WI38 (cell line): ENCODE data around the gene CD68.
A peak's percentile ranks its signal among the peaks of the same experiment; 100 is the strongest.

Experiments
- H3K4me3 ChIP-seq: 2 replicates; pipeline ENCODE4 v1.5.1; 2011; ENCODE audit warnings: low read depth, mild to moderate bottlenecking, control low read depth, low read length
- TF ChIP-seq, protein P1 (sequence below): IDR thresholded peaks from 2 replicates; pipeline ENCODE4 v1.5.1; 2012; ENCODE audit warnings: low read depth, mild to moderate bottlenecking, control low read depth, low read length

Gene CD68

DNA sequence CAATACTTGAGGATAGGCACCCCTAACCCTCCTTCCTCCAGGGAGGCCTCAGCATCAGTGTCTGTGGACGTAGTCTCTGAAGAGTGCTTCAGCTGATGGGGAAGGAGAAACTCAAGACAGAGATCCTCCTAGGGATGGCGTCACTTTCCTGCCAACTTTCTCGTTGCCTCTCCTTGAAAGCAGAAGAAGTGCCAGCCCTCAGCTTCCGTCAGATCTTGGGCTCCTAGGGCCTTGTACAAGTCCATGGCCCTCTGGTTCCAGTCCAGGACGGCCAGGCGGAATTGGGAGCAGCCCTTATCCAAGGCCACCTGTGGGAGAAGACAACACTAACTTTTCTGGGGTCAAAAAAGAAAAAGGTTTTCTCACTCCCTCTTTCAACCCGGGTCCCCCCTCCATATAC lies 46.9 kb downstream of the CD68 start:
- TF ChIP-seq, protein P1, sequence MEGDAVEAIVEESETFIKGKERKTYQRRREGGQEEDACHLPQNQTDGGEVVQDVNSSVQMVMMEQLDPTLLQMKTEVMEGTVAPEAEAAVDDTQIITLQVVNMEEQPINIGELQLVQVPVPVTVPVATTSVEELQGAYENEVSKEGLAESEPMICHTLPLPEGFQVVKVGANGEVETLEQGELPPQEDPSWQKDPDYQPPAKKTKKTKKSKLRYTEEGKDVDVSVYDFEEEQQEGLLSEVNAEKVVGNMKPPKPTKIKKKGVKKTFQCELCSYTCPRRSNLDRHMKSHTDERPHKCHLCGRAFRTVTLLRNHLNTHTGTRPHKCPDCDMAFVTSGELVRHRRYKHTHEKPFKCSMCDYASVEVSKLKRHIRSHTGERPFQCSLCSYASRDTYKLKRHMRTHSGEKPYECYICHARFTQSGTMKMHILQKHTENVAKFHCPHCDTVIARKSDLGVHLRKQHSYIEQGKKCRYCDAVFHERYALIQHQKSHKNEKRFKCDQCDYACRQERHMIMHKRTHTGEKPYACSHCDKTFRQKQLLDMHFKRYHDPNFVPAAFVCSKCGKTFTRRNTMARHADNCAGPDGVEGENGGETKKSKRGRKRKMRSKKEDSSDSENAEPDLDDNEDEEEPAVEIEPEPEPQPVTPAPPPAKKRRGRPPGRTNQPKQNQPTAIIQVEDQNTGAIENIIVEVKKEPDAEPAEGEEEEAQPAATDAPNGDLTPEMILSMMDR: no peak
- no peak overlapping the region; the same call in 1 of the 2 replicates for H3K4me3 ChIP-seq

DNA sequence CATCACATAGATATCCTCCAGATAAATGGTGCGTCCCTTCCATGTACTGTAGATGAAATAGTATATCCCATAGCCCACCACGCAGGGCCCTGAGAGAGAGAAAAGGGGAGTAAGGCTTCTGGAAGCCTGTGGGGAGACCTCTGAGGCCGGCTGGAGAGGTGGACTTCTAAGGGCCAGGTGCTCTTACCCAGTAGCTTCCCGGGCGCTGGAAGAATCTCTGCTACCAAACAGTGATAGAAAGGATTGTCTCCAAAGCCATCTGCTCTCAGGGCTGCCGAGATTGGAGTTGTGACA lies 47.5 kb downstream of the CD68 start:
- peak overlapping the region; percentile 86 for H3K4me3 ChIP-seq
- TF ChIP-seq, protein P1: no peak

DNA sequence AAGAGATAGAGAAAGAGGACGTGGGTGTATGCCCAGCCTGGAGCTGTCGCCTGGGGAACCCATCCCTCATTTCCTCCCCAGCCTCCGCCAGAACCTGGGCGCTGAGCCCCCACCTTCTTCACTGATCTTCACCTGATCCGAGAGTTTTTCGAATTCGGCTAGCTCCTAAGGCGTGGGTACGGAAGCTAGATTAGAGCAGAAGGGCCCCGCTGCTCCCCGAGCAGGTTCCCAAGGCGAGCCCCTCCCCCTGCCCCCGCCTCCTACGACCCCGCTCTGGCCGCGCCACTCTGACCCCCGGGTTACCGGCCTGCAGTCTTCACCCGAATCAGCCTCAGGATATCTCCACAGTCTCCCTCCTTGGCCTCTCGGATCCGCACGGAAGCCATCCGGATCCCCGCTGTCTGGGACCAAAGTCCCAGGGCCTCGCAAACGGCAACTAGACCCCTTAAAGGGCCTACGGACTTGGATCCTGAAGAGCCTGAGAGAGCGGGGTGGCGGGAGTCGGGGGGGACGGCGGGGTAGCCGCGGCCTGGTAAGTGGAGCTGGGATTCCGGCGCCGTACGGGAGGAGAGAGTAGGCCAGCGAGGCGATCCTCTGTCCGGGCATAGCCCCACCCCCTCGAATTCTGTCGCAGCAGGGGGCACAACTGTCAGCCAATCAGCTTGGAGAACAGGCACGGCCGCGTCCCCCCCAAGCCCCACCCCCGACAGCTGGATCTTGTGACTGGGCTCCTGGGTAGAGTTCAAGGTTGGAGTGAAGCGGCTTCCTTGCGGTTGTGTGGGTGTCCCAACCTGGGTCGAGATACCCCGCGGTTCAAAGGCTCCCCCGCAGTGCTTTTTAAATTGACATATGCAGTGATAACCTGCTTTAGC lies 48.0 kb downstream of the CD68 start, which contains the start of gene SAT2:
SAT2 (minus strand) TSS at position 572 of the 872 bp plus-strand sequence; CDS start at position 386, 186 bp downstream.
- TF ChIP-seq, protein P1: no peak
- peak within 1 kb of the TSS; percentile 86 for H3K4me3 ChIP-seq

DNA sequence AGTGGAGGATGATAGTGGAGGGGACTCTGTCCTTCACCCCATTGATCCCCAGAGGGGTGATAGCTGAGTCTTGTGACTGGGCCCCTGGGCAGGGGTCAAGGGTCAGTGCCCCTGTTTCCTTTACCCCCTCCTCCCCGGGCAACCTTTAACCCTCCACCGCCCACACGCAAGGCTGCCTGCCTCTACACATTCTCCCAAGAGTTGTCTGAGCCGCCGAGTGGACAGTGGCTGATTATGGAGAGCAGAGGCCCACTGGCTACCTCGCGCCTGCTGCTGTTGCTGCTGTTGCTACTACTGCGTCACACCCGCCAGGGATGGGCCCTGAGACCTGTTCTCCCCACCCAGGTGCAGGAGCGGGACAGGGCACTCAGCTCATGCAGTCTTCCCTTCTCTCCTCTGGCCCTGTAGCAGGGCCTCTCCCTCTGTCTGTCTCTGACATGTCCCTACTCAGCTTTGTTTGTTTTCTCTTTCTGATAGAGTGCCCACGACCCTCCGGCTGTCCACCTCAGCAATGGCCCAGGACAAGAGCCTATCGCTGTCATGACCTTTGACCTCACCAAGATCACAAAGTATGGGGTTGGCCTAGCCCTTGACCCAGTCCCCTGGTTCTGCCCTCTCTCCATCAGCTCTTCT lies 50.6 kb downstream of the CD68 start, which contains the start of gene SHBG:
SHBG (plus strand) TSS at position 197 of the 633 bp plus-strand sequence; CDS start at position 235, 38 bp downstream.
- no peak within 1 kb of the TSS for H3K4me3 ChIP-seq
- TF ChIP-seq, protein P1: no peak
